Brain microvascular endothelial cell (primary cell): ENCODE data around the gene DOLK.
"Not testable (repeated sequence)": the region's sequence is repeated elsewhere in the genome, so short reads cannot be mapped to it uniquely, and the experiment has no call there.

Source experiments
- DNase-seq: peaks from one replicate; pipeline ENCODE4 v3.0.0-alpha.2; 2020
- H3K27ac ChIP-seq: fragments of 250-450 bp; sonication (Bioruptor Pico); 2 replicates; pipeline ENCODE4 v1.5.1; 2020; ENCODE audit warnings: mild to moderate bottlenecking, moderate library complexity
- H3K27me3 ChIP-seq: fragments of 250-450 bp; sonication (Bioruptor Pico); replicated peaks from 2 replicates; pipeline ENCODE4 v1.5.1; 2020; ENCODE audit warnings: mild to moderate bottlenecking
- H3K36me3 ChIP-seq: fragments of 250-450 bp; sonication (Bioruptor Pico); replicated peaks from 2 replicates; pipeline ENCODE4 v1.5.1; 2020; ENCODE audit warnings: mild to moderate bottlenecking
- H3K4me3 ChIP-seq: 2 replicates; pipeline ENCODE4 v1.5.1; 2011; ENCODE audit warnings: low read depth, mild to moderate bottlenecking, control low read depth, low read length, moderate library complexity
- in situ Hi-C: cut with HindIII; loops from 2 replicates; pipeline ENCODE4 v1.10.0; 2017; ENCODE audit warnings: low sequenced_read_pairs, low pct_ligation_motif_present
- TF ChIP-seq, protein P1 (sequence below): IDR thresholded peaks from 2 replicates; pipeline ENCODE4 v1.5.1; 2011; ENCODE audit warnings: low read depth, mild to moderate bottlenecking, moderate library complexity, low read length, control low read depth, inconsistent platforms; ENCODE audit errors: missing control alignments

The DOLK gene

DNA sequence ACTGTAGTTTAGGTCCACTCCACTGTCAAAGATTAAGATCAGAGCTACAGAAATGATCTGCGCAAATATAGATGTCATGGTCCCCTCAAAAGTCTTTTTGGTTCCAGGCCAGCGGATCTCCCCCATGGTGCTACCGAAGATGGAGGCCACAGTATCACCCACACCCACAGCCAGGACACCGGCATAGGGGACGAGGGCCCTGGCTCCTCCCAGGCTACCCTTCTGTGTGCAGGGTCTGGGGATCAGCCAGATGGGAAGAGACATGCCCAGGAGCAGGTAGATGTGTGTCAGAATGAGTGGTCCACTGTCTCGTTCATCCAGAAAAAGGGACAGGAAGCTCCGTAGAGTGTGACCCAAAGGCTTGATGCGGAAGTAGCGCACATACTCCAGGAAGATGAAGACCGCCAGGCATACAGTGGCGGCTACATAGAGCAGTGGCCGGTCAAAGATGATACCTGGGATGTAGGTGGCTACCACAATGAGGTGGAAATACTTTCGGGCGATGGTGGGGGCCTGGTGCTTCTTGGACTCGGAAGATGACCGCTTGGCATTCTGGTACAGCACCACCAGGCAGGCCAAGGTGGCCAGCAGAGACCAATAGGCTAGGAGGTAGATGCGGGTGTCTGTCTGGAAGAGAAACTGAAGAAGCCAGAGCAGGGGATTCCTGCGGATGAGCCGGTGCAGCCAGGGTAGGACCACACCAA lies 1.5 kb downstream of the DOLK start:
- TF ChIP-seq, protein P1, sequence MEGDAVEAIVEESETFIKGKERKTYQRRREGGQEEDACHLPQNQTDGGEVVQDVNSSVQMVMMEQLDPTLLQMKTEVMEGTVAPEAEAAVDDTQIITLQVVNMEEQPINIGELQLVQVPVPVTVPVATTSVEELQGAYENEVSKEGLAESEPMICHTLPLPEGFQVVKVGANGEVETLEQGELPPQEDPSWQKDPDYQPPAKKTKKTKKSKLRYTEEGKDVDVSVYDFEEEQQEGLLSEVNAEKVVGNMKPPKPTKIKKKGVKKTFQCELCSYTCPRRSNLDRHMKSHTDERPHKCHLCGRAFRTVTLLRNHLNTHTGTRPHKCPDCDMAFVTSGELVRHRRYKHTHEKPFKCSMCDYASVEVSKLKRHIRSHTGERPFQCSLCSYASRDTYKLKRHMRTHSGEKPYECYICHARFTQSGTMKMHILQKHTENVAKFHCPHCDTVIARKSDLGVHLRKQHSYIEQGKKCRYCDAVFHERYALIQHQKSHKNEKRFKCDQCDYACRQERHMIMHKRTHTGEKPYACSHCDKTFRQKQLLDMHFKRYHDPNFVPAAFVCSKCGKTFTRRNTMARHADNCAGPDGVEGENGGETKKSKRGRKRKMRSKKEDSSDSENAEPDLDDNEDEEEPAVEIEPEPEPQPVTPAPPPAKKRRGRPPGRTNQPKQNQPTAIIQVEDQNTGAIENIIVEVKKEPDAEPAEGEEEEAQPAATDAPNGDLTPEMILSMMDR = no peak
- no peaks in the 10 kb centered on the region for H3K27me3 ChIP-seq
- DNase-seq = no peak
- H3K4me3 ChIP-seq = no peak overlapping the region
- no peak overlapping the region for H3K27ac ChIP-seq
- in situ Hi-C loops = no loop called here
- H3K36me3 ChIP-seq = peaks cover 4% of the 10 kb centered on the region

DNA sequence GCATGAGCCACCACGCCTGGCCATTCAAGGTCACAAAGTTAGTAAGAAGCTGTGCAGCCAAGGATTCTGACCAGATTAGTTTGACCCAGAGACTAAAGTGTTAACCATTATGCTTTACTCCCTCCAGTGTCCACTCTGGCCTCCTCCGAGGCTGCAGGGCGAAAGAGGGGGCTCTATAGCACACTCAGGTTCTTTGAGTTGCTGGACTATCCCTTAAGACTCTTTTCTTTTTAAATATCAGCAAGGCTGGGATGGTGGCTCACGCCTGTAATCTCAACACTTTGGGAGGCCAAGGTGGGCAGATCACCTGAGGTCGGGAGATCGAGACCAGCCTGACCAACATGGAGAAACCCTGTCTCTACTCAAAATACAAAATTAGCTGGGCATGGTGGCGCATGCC lies 2.4 kb downstream of the DOLK start:
- in situ Hi-C loops, H3K36me3 ChIP-seq, DNase-seq: not testable (repeated sequence)

DNA sequence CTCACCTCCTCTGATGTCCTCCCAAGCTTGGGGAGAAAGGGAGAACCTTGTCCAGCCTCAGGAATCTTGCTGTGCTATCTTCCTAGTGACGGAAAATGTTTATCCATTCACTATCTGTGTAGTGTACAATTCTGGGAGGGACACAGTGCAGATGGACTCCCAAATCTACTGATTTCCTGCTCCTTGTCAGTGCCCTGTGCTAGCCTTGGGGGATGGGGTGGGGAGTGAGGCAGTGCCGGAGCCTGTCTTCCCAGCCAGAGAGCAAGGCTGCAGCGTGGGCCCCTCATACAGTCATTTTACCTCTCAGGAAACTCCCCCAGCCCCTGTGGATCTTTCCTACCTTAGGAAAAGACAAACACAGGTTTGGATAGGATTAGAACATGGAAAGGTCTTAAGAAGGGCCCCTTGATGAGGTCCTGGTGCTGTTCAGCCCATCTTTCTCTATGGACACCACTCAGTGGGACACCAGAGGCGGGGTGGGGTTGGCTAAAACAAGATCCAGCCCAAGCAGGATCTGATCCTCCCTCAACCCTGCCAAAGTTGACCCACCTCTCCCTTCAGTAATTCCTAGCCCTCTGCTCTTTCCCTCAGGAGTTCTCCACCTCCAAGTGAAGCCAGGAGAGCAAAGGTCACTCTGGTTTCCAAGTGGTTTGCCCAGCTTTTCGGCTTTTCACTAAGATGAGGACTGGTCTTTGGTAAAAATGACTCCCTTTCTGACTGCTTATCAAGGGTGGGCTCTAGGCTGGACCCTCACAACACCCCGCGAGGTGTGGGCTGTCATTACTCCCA lies 3.4 kb downstream of the DOLK start:
- Histone ChIP-seq H3K4me3 (no peak overlapping the region), H3K27me3 (no peaks in the 10 kb centered on the region), H3K27ac (no peak overlapping the region), H3K36me3 (no peaks in the 10 kb centered on the region)
- in situ Hi-C loops = no loop called here
- no peak for DNase-seq
- TF ChIP-seq, protein P1 = no peak

More for the DNA sequence above, 2.4 kb downstream of the DOLK start:
- H3K27ac ChIP-seq, H3K4me3 ChIP-seq, H3K27me3 ChIP-seq: not testable (repeated sequence)

DNA sequence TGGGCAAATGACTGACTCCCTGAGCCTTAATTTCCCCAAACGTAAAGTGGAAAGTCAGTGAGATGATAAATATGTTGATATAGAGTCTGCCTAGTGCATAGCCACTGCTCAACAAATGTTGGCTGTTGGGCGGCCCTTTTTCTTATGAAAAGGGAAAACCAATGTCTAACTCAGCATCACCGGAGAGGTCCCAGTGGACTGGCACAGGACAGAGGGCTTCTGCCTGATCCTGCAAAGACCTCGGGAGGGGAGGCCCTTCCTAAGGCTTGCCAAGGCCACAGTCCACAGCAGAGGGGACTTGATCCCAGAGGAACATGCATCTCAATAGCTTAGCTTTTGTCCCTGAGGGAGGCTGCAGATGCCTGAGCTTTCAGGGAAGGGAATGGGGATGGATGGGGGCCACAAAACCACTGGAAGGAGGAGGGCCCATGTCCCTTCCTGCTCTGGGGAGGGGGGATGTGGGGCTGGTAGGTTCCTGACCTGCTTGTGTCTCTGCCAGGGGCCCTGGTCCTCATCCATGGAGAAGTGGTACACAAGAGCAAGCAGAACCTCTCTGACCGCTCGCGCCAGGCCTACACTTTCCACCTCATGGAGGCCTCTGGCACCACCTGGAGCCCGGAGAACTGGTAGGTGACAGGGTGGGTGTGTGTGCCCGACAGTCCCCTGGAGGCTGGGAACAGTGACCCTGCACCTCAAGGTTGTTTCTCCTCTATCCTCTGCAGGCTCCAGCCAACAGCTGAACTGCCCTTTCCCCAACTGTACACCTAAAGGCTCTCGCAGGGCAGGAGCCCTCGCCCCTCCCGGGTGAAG lies 6.3 kb downstream of the DOLK start:
- no peak overlapping the region for H3K27ac ChIP-seq
- no peaks in the 10 kb centered on the region for H3K36me3 ChIP-seq
- in situ Hi-C loops = no loop called here
- no peak for DNase-seq
- TF ChIP-seq, protein P1 = no peak
- H3K4me3 ChIP-seq = no peak overlapping the region
- H3K27me3 ChIP-seq = no peaks in the 10 kb centered on the region

DNA sequence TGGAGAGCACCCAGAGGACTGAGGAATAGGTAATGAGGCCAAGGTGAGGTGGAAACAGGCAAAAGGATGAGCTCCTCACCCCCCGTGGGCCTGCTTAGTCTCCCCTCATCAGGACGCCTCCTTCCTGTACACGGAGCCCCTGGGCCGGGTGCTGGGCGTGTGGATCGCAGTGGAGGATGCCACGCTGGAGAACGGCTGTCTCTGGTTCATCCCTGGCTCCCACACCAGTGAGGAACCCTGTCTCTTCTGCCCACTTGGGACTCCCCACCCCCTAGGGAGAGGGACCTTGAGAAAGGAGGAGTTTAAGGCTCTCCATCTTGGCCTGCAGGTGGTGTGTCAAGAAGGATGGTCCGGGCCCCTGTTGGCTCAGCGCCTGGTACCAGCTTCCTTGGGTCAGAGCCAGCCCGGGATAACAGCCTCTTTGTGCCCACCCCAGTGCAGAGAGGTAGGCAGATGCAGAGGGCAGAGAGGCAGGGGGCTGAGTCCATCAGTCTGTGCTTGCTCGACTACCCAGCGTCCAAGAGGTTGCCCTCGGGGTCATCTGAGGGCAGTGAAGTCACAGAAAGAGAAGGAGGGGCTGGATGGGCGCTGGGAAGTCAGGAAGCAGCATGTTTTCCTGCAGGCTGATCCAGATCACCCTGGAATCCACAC lies 7.0 kb downstream of the DOLK start:
- in situ Hi-C loops = no loop called here
- H3K27me3 ChIP-seq = no peaks in the 10 kb centered on the region
- no peak overlapping the region for H3K27ac ChIP-seq
- DNase-seq = no peak
- H3K36me3 ChIP-seq = no peaks in the 10 kb centered on the region
- TF ChIP-seq, protein P1 = no peak
- H3K4me3 ChIP-seq = no peak overlapping the region
